H9 (cell line): Measurements from ENCODE around the gene PISD. TPM values are rescaled to one million over a fixed set of nuclear protein-coding genes. Genes with fewer than 3 reads are reported as not detected.

ENCODE experiments used
- DNase-seq: peaks from one replicate; pipeline ENCODE4 v3.0.0-alpha.2; 2017
- H2AFZ ChIP-seq: one replicate; pipeline ENCODE4 v1.6.1; 2013; ENCODE audit warnings: mild to moderate bottlenecking, low read length, control low read depth, moderate library complexity
- H2AK5ac ChIP-seq: 2 replicates; pipeline ENCODE4 v1.6.1; 2013; ENCODE audit warnings: low read length, control low read depth, mixed read lengths; ENCODE audit not compliant: insufficient read length
- H2BK120ac ChIP-seq: one replicate; pipeline ENCODE4 v1.6.1; 2013; ENCODE audit warnings: low read depth, mild to moderate bottlenecking, low read length, control low read depth, inconsistent platforms; ENCODE audit not compliant: poor library complexity, severe bottlenecking
- H2BK12ac ChIP-seq: 2 replicates; pipeline ENCODE4 v1.6.1; 2013; ENCODE audit warnings: low read length, control low read depth, mixed read lengths, low read depth; ENCODE audit not compliant: insufficient read length
- H2BK15ac ChIP-seq: 2 replicates; pipeline ENCODE4 v1.6.1; 2013; ENCODE audit warnings: low read depth, low read length, control low read depth
- H2BK20ac ChIP-seq: one replicate; pipeline ENCODE4 v1.6.1; 2013; ENCODE audit warnings: low read depth, mild to moderate bottlenecking, low read length, control low read depth, inconsistent platforms; ENCODE audit not compliant: poor library complexity, severe bottlenecking
- H2BK5ac ChIP-seq: 2 replicates; pipeline ENCODE4 v1.6.1; 2013; ENCODE audit warnings: low read length, control low read depth, mixed read lengths; ENCODE audit not compliant: insufficient read length
- H3K14ac ChIP-seq: 2 replicates; pipeline ENCODE4 v1.6.1; 2013; ENCODE audit warnings: low read length, control low read depth; ENCODE audit not compliant: insufficient read depth
- H3K18ac ChIP-seq: 2 replicates; pipeline ENCODE4 v1.6.1; 2013; ENCODE audit warnings: low read depth, mild to moderate bottlenecking, mixed read lengths, low read length, control low read depth; ENCODE audit not compliant: insufficient read length
- H3K23ac ChIP-seq: 2 replicates; pipeline ENCODE4 v1.6.1; 2013; ENCODE audit warnings: low read length, control low read depth, mixed read lengths, low read depth; ENCODE audit not compliant: insufficient read length
- H3K23me2 ChIP-seq: 2 replicates; pipeline ENCODE4 v1.6.1; 2013; ENCODE audit warnings: low read depth, mild to moderate bottlenecking, mixed read lengths, low read length, control low read depth; ENCODE audit not compliant: insufficient read length, poor library complexity, severe bottlenecking
- H3K27ac ChIP-seq: 2 replicates; pipeline ENCODE4 v1.5.1; 2013; ENCODE audit warnings: low read length, control low read depth, mixed read lengths, low read depth; ENCODE audit not compliant: insufficient read length
- H3K27me3 ChIP-seq: 2 replicates; pipeline ENCODE4 v1.6.1; 2013; ENCODE audit warnings: low read length, control low read depth, inconsistent platforms; ENCODE audit not compliant: insufficient read depth
- H3K4ac ChIP-seq: 2 replicates; pipeline ENCODE4 v1.6.1; 2013; ENCODE audit warnings: low read depth, mild to moderate bottlenecking, control low read depth, inconsistent platforms, low read length, moderate library complexity
- H3K4me1 ChIP-seq: 2 replicates; pipeline ENCODE4 v1.6.1; 2013; ENCODE audit warnings: low read length, control low read depth, inconsistent platforms; ENCODE audit not compliant: insufficient read depth
- H3K4me2 ChIP-seq: 2 replicates; pipeline ENCODE4 v1.6.1; 2013; ENCODE audit warnings: low read length, control low read depth, mixed read lengths; ENCODE audit not compliant: insufficient read length, insufficient read depth
- H3K56ac ChIP-seq: 2 replicates; pipeline ENCODE4 v1.6.1; 2013; ENCODE audit warnings: low read depth, mild to moderate bottlenecking, mixed read lengths, low read length, control low read depth; ENCODE audit not compliant: insufficient read length
- H3K79me1 ChIP-seq: 2 replicates; pipeline ENCODE4 v1.6.1; 2013; ENCODE audit warnings: low read depth, mild to moderate bottlenecking, moderate library complexity, low read length, control low read depth, inconsistent platforms; ENCODE audit not compliant: insufficient read depth, poor library complexity, severe bottlenecking
- H3K79me2 ChIP-seq: 2 replicates; pipeline ENCODE4 v1.6.1; 2013; ENCODE audit warnings: low read length, control low read depth, inconsistent platforms; ENCODE audit not compliant: insufficient read depth
- H3K9ac ChIP-seq: 2 replicates; pipeline ENCODE4 v1.6.1; 2013; ENCODE audit warnings: low read length, control low read depth, mixed read lengths; ENCODE audit not compliant: insufficient read length; ENCODE audit errors: extremely low read depth
- H3K9me3 ChIP-seq: one replicate; pipeline ENCODE4 v1.6.1; 2013; ENCODE audit warnings: low read depth, low read length, inconsistent platforms; ENCODE audit not compliant: control insufficient read depth
- H3T11ph ChIP-seq: one replicate; pipeline ENCODE4 v1.6.1; 2013; ENCODE audit warnings: mild to moderate bottlenecking, low read length, control low read depth, inconsistent platforms
- H4K20me1 ChIP-seq: one replicate; pipeline ENCODE4 v1.6.1; 2013; ENCODE audit not compliant: control insufficient read depth, insufficient read length, insufficient read depth
- H4K5ac ChIP-seq: 2 replicates; pipeline ENCODE4 v1.6.1; 2013; ENCODE audit warnings: low read depth, mild to moderate bottlenecking, mixed read lengths, low read length, control low read depth; ENCODE audit not compliant: insufficient read length
- H4K8ac ChIP-seq: replicated peaks from 2 replicates; pipeline ENCODE4 v1.6.1; 2013; ENCODE audit warnings: low read length, control low read depth, mixed read lengths, low read depth; ENCODE audit not compliant: insufficient read length
- H4K91ac ChIP-seq: 2 replicates; pipeline ENCODE4 v1.6.1; 2013; ENCODE audit warnings: low read depth, mild to moderate bottlenecking, moderate library complexity, mixed read lengths, low read length, control low read depth; ENCODE audit not compliant: insufficient read length
- H3K27ac Mint-ChIP-seq, 3 experiments: 2 replicates in 2 of 3; 3 replicates in 1 of 3; pipeline ENCODE4 v1.8.0; 2020 to 2021; ENCODE audit warnings: mixed read lengths in 3 of 3, mild to moderate bottlenecking in 1 of 3, moderate library complexity in 1 of 3
- H3K27me3 Mint-ChIP-seq: 2 replicates; pipeline ENCODE4 v1.8.0; 2021; ENCODE audit warnings: low read depth, mild to moderate bottlenecking, moderate library complexity, mixed read lengths
- H3K36me3 Mint-ChIP-seq, 3 experiments: 2 replicates in 2 of 3; 3 replicates in 1 of 3; pipeline ENCODE4 v1.8.0; 2020 to 2021; ENCODE audit warnings: low read depth in 3 of 3, mixed read lengths in 3 of 3; ENCODE audit not compliant: insufficient read depth in 1 of 3
- H3K4me1 Mint-ChIP-seq, 2 experiments: 2 replicates each; pipeline ENCODE4 v1.8.0; 2020; ENCODE audit warnings: mixed read lengths in 2 of 2
- H3K4me3 Mint-ChIP-seq, 2 experiments: 2 replicates in 1 of 2; 3 replicates in 1 of 2; pipeline ENCODE4 v1.8.0; 2020 to 2021; ENCODE audit warnings: mild to moderate bottlenecking in 2 of 2, mixed read lengths in 2 of 2, moderate library complexity in 1 of 2
- H3K9me3 Mint-ChIP-seq, 2 experiments: 2 replicates in 1 of 2; 3 replicates in 1 of 2; pipeline ENCODE4 v1.8.0; 2020; ENCODE audit warnings: mild to moderate bottlenecking in 2 of 2, mixed read lengths in 2 of 2, moderate library complexity in 1 of 2
- CTCF ChIP-seq: fragments of 200-600 bp; sonication (generic); conservative IDR thresholded peaks from 3 replicates; pipeline ENCODE4 v1.8.0; 2021; ENCODE audit warnings: antibody characterized with exemption, mild to moderate bottlenecking
- WGBS: extraction: QIAGEN DNeasy Blood & Tissue Kit; methylation state at CpG from one replicate; pipeline ENCODE4 v1.1.7; 2013; ENCODE audit warnings: missing lambda C conversion rate, low lambda C conversion rate, mixed read lengths; ENCODE audit not compliant: insufficient read length; ENCODE audit errors: extremely low coverage; 5-methylcytosine and 5-hydroxymethylcytosine counted together
- total RNA-seq: library from RNA; stranded (reverse); gene quantifications from 2 replicates; pipeline ENCODE4 v1.2.1, GENCODE V29; 2021

PISD gene
- total RNA-seq, 1 experiment from 2014 or later, result 62.0 TPM

GRCh38 chr22:31588970-31589675, 72.9 kb downstream of the PISD start:
- Histone ChIP-seq H2BK5ac (no peak overlapping the region), H4K5ac (no peak overlapping the region), H4K91ac (no peak overlapping the region), H3K23me2 (no peaks in the 10 kb centered on the region), H3K14ac (no peak overlapping the region), H3K4me2 (no peak overlapping the region), H2BK12ac (no peak overlapping the region), H4K20me1 (no peaks in the 10 kb centered on the region), H3K56ac (no peak overlapping the region), H2BK20ac (no peak overlapping the region), H2AFZ (no peak overlapping the region), H4K8ac (no peak overlapping the region), H3K18ac (no peak overlapping the region), H2AK5ac (no peak overlapping the region), H3T11ph (no peak overlapping the region), H3K23ac (no peak overlapping the region), H3K79me2 (no peaks in the 10 kb centered on the region), H2BK15ac (no peak overlapping the region), H3K79me1 (no peaks in the 10 kb centered on the region), H3K27me3 (no peaks in the 10 kb centered on the region), H3K4me1 (no peaks in the 10 kb centered on the region), H2BK120ac (no peak overlapping the region), H3K4ac (no peak overlapping the region), H3K9ac (no peak overlapping the region), H3K27ac (no peak overlapping the region), H3K9me3 (no peaks in the 10 kb centered on the region)
- H3K9me3 Mint-ChIP-seq, result peaks cover 7 to 8% of the 10 kb centered on the region in 2 experiments; a peak in 4 of 5 replicates
- DNase-seq, result no peak
- WGBS, result no CpG with 5 or more reads among the region's 6 CpGs
- H3K4me1 Mint-ChIP-seq, result no peaks in the 10 kb centered on the region
- no peak overlapping the region for H3K27ac Mint-ChIP-seq
- no peak for TF ChIP-seq CTCF
- H3K4me3 Mint-ChIP-seq, result no peak overlapping the region
- peaks cover 19 to 34% (median 25%) of the 10 kb centered on the region in 3 experiments for H3K36me3 Mint-ChIP-seq
- no peaks in the 10 kb centered on the region for H3K27me3 Mint-ChIP-seq
